ENCODE measurements around the gene SLC36A4. TPM values are rescaled to one million over a fixed set of nuclear protein-coding genes. Genes with fewer than 3 reads are reported as not detected.

The SLC36A4 gene
- total RNA-seq, 1 donor from 2014 or later: 40.4 TPM

- no peak for DNase-seq (ENCODE audit: low spot score)
- no peak overlapping the region for H3K27ac Mint-ChIP-seq (ENCODE audit: unreplicated experiment)
- H3K36me3 Mint-ChIP-seq (ENCODE audit: low read depth, unreplicated experiment): no peaks in the 10 kb centered on the region
- no peak overlapping the region for H3K4me3 Mint-ChIP-seq (ENCODE audit: unreplicated experiment)
- H3K9me3 Mint-ChIP-seq (ENCODE audit: unreplicated experiment): no peaks in the 10 kb centered on the region
- H3K4me1 Mint-ChIP-seq (ENCODE audit: unreplicated experiment): no peaks in the 10 kb centered on the region
- no peaks in the 10 kb centered on the region for H3K27me3 Mint-ChIP-seq (ENCODE audit: unreplicated experiment)
- TF ChIP-seq CTCF (IDR thresholded peaks at IDR 0.05; ENCODE audit: unreplicated experiment): no peak
These were observed 11.7 kb upstream of the SLC36A4 start for GRCh38 chr11:93209466-93209865.

GRCh38 chr11:93208663-93209270, 11.0 kb upstream of the SLC36A4 start:
- Mint-ChIP-seq H3K9me3 (ENCODE audit: unreplicated experiment) (no peaks in the 10 kb centered on the region), H3K4me3 (ENCODE audit: unreplicated experiment) (no peak overlapping the region), H3K4me1 (ENCODE audit: unreplicated experiment) (no peaks in the 10 kb centered on the region), H3K27me3 (ENCODE audit: unreplicated experiment) (no peaks in the 10 kb centered on the region), H3K27ac (ENCODE audit: unreplicated experiment) (no peak overlapping the region), H3K36me3 (ENCODE audit: low read depth, unreplicated experiment) (no peaks in the 10 kb centered on the region)
- no peak for TF ChIP-seq CTCF (IDR thresholded peaks at IDR 0.05; ENCODE audit: unreplicated experiment)
- DNase-seq (ENCODE audit: low spot score): no peak

GRCh38 chr11:93199616-93200015, 1.8 kb upstream of the SLC36A4 start:
- no peak for DNase-seq (ENCODE audit: low spot score)
- no peak overlapping the region for H3K4me3 Mint-ChIP-seq (ENCODE audit: unreplicated experiment)
- peaks cover 4% of the 10 kb centered on the region for H3K36me3 Mint-ChIP-seq (ENCODE audit: low read depth, unreplicated experiment)
- H3K9me3 Mint-ChIP-seq (ENCODE audit: unreplicated experiment): no peaks in the 10 kb centered on the region
- H3K27me3 Mint-ChIP-seq (ENCODE audit: unreplicated experiment): peaks cover 6% of the 10 kb centered on the region
- TF ChIP-seq CTCF (IDR thresholded peaks at IDR 0.05; ENCODE audit: unreplicated experiment): no peak
- H3K27ac Mint-ChIP-seq (ENCODE audit: unreplicated experiment): no peak overlapping the region
- H3K4me1 Mint-ChIP-seq (ENCODE audit: unreplicated experiment): peaks cover 17% of the 10 kb centered on the region

- no peak for DNase-seq (ENCODE audit: low spot score)
- no peak for TF ChIP-seq CTCF (IDR thresholded peaks at IDR 0.05; ENCODE audit: unreplicated experiment)
- peak overlapping the region; percentile 74 for H3K27ac Mint-ChIP-seq (ENCODE audit: unreplicated experiment)
- H3K9me3 Mint-ChIP-seq (ENCODE audit: unreplicated experiment): no peaks in the 10 kb centered on the region
- peak overlapping the region; percentile 90 for H3K4me3 Mint-ChIP-seq (ENCODE audit: unreplicated experiment)
- peaks cover 6% of the 10 kb centered on the region for H3K27me3 Mint-ChIP-seq (ENCODE audit: unreplicated experiment)
- H3K36me3 Mint-ChIP-seq (ENCODE audit: low read depth, unreplicated experiment): peaks cover 4% of the 10 kb centered on the region
- H3K4me1 Mint-ChIP-seq (ENCODE audit: unreplicated experiment): peaks cover 17% of the 10 kb centered on the region
These were observed 539 bp upstream of the SLC36A4 start for GRCh38 chr11:93198215-93198845.

- Mint-ChIP-seq H3K4me3 (ENCODE audit: unreplicated experiment) (peak overlapping the region; percentile 98), H3K27me3 (ENCODE audit: unreplicated experiment) (peaks cover 8% of the 10 kb centered on the region), H3K4me1 (ENCODE audit: unreplicated experiment) (peaks cover 17% of the 10 kb centered on the region), H3K27ac (ENCODE audit: unreplicated experiment) (peak overlapping the region; percentile 100), H3K9me3 (ENCODE audit: unreplicated experiment) (no peaks in the 10 kb centered on the region), H3K36me3 (ENCODE audit: low read depth, unreplicated experiment) (peaks cover 4% of the 10 kb centered on the region)
- peak; percentile 70 for TF ChIP-seq CTCF (IDR thresholded peaks at IDR 0.05; ENCODE audit: unreplicated experiment)
- DNase-seq (ENCODE audit: low spot score): no peak
These were observed 893 bp downstream of the SLC36A4 start for GRCh38 chr11:93196816-93197379.
